Osteoblast (primary cell): Measurements from ENCODE around the gene CTSH. TPM values are rescaled to one million over a fixed set of nuclear protein-coding genes. Genes with fewer than 3 reads are reported as not detected.
"Not testable (repeated sequence)": the region's sequence is repeated elsewhere in the genome, so short reads cannot be mapped to it uniquely, and the experiment has no call there.

Source experiments
- DNase-seq: peaks from one replicate; pipeline ENCODE4 v3.0.0; 2011; ENCODE audit warnings: low spot score, mixed read lengths; ENCODE audit not compliant: insufficient read length; ENCODE audit errors: missing footprints
- H2AFZ ChIP-seq: 2 replicates; pipeline ENCODE4 v1.6.0; 2011; ENCODE audit warnings: mild to moderate bottlenecking, low read length
- H3K27ac ChIP-seq: 2 replicates; pipeline ENCODE4 v1.5.1; 2011; ENCODE audit warnings: mild to moderate bottlenecking, low read depth, low read length, moderate library complexity
- H3K27me3 ChIP-seq: 2 replicates; pipeline ENCODE4 v1.6.0; 2012; ENCODE audit warnings: mild to moderate bottlenecking, control low read depth, inconsistent platforms, low read length, moderate library complexity; ENCODE audit not compliant: insufficient read depth
- H3K36me3 ChIP-seq: 2 replicates; pipeline ENCODE4 v1.5.1; 2011; ENCODE audit warnings: mild to moderate bottlenecking, low read length, control low read depth, moderate library complexity; ENCODE audit not compliant: insufficient read depth
- H3K4me1 ChIP-seq: 2 replicates; pipeline ENCODE4 v1.5.1; 2011; ENCODE audit warnings: mild to moderate bottlenecking, low read length, control low read depth, moderate library complexity; ENCODE audit not compliant: insufficient read depth
- H3K4me2 ChIP-seq: 2 replicates; pipeline ENCODE4 v1.6.0; 2011; ENCODE audit warnings: mild to moderate bottlenecking, low read length; ENCODE audit not compliant: insufficient read depth
- H3K4me3 ChIP-seq: fragments of 200-600 bp; sonication (generic); 3 replicates; pipeline ENCODE4 v1.5.1; 2012; ENCODE audit warnings: mild to moderate bottlenecking, low read length, inconsistent platforms; ENCODE audit not compliant: insufficient read depth
- H3K79me2 ChIP-seq: 2 replicates; pipeline ENCODE4 v1.6.0; 2012; ENCODE audit warnings: mild to moderate bottlenecking, low read length, control low read depth, inconsistent platforms; ENCODE audit not compliant: insufficient read depth
- H3K9me3 ChIP-seq: 2 replicates; pipeline ENCODE4 v1.5.1; 2011; ENCODE audit warnings: low read depth, low read length, control low read depth
- H4K20me1 ChIP-seq: 2 replicates; pipeline ENCODE4 v1.6.0; 2012; ENCODE audit warnings: mild to moderate bottlenecking, low read length, control low read depth; ENCODE audit not compliant: insufficient read depth
- CTCF ChIP-seq: IDR thresholded peaks from 2 replicates; pipeline ENCODE4 v1.5.1; 2011; ENCODE audit warnings: mild to moderate bottlenecking, low read depth, low read length, moderate library complexity; ENCODE audit errors: extremely low read depth
- total RNA-seq: library from RNA; depleted of rRNA; stranded (reverse); fragments of >200 nt; gene quantifications from 2 replicates; pipeline ENCODE4 v1.2.3, GENCODE V29; 2012

CTSH gene
- total RNA-seq, 1 donor: 4.7 TPM

- Histone ChIP-seq H3K9me3 (no peaks in the 10 kb centered on the region), H3K4me1 (peaks cover 65% of the 10 kb centered on the region), H3K27me3 (no peaks in the 10 kb centered on the region), H2AFZ (no peak overlapping the region), H3K4me3 (no peak overlapping the region), H3K4me2 (peak overlapping the region; percentile 87), H3K36me3 (peaks cover 27% of the 10 kb centered on the region), H3K27ac (peak overlapping the region; percentile 49), H4K20me1 (peaks cover 98% of the 10 kb centered on the region), H3K79me2 (peaks cover 100% of the 10 kb centered on the region)
- DNase-seq: no peak
- TF ChIP-seq CTCF: no peak
Measured at GRCh38 chr15:78878356-78878755, 66.5 kb downstream of the CTSH start.

- not testable (repeated sequence) for H2AFZ ChIP-seq, H3K27me3 ChIP-seq, DNase-seq, H3K9me3 ChIP-seq, H3K4me3 ChIP-seq
- Histone ChIP-seq H3K79me2 (peaks cover 92% of the 10 kb centered on the region), H3K4me2 (peak overlapping the region; percentile 87), H3K36me3 (peaks cover 16% of the 10 kb centered on the region), H3K27ac (peak overlapping the region; percentile 60), H4K20me1 (peaks cover 84% of the 10 kb centered on the region), H3K4me1 (peaks cover 69% of the 10 kb centered on the region)
Measured at GRCh38 chr15:78876954-78877353, 67.9 kb downstream of the CTSH start.

GRCh38 chr15:78875107-78875914, 69.5 kb downstream of the CTSH start:
- peaks cover 57% of the 10 kb centered on the region for H3K4me1 ChIP-seq

More at GRCh38 chr15:78875107-78875914, 69.5 kb downstream of the CTSH start:
- H3K79me2 ChIP-seq: peaks cover 75% of the 10 kb centered on the region
- H4K20me1 ChIP-seq: peaks cover 68% of the 10 kb centered on the region
- H2AFZ ChIP-seq: no peak overlapping the region
- peak overlapping the region; percentile 100 for H3K27ac ChIP-seq
- H3K4me2 ChIP-seq: peak overlapping the region; percentile 87
- no peak for TF ChIP-seq CTCF
- H3K36me3 ChIP-seq: peaks cover 5% of the 10 kb centered on the region
- no peaks in the 10 kb centered on the region for H3K9me3 ChIP-seq
- H3K4me3 ChIP-seq: peak overlapping the region; percentile 97
- DNase-seq: peak; percentile 79
- H3K27me3 ChIP-seq: no peaks in the 10 kb centered on the region
